OCI-LY3 (cell line): ENCODE data around the gene ZSCAN9.

Experiments used
- H2AFZ ChIP-seq: fragments of 200-600, 300-600 bp; shearing (Covaris generic); 2 replicates; pipeline ENCODE4 v1.6.0; 2014; ENCODE audit warnings: antibody characterized with exemption, low read depth, low read length
- H3K27ac ChIP-seq: fragments of 200-600, 300-600 bp; sonication (generic); 2 replicates; pipeline ENCODE4 v1.5.1; 2014; ENCODE audit warnings: mild to moderate bottlenecking, low read length, moderate library complexity, mixed read lengths
- H3K27me3 ChIP-seq: fragments of 200-600, 300-600 bp; sonication (generic); 2 replicates; pipeline ENCODE4 v1.6.1; 2014; ENCODE audit warnings: low read depth, low read length, mixed read lengths
- H3K36me3 ChIP-seq: fragments of 200-600, 300-600 bp; sonication (generic); replicated peaks from 2 replicates; pipeline ENCODE3; 2014; ENCODE audit warnings: low read depth, low read length, mixed read lengths
- H3K4me1 ChIP-seq: fragments of 300-600, 200-600 bp; sonication (generic); 2 replicates; pipeline ENCODE4 v1.6.1; 2014; ENCODE audit warnings: low read length, mixed read lengths
- H3K4me2 ChIP-seq: fragments of 200-600, 300-600 bp; sonication (generic); 2 replicates; pipeline ENCODE4 v1.6.1; 2014; ENCODE audit warnings: low read length, mixed read lengths
- H3K4me3 ChIP-seq: fragments of 300-600, 200-600 bp; sonication (generic); 2 replicates; pipeline ENCODE4 v1.5.1; 2014; ENCODE audit warnings: antibody characterized with exemption, mild to moderate bottlenecking, low read length, moderate library complexity
- H3K79me2 ChIP-seq: fragments of 300-600, 200-600 bp; shearing (Covaris generic); 2 replicates; pipeline ENCODE4 v1.6.1; 2014; ENCODE audit warnings: mild to moderate bottlenecking, low read length, mixed read lengths
- H3K9ac ChIP-seq: fragments of 300-600, 200-600 bp; shearing (Covaris generic); 2 replicates; pipeline ENCODE4 v1.6.0; 2014; ENCODE audit warnings: mild to moderate bottlenecking, low read length, moderate library complexity
- H3K9me3 ChIP-seq: fragments of 200-600, 300-600 bp; shearing (Covaris generic); 2 replicates; pipeline ENCODE4 v1.6.1; 2014; ENCODE audit warnings: low read length, mixed read lengths; ENCODE audit not compliant: insufficient read depth
- H4K20me1 ChIP-seq: fragments of 200-600, 300-600 bp; sonication (generic); 2 replicates; pipeline ENCODE4 v1.6.1; 2016; ENCODE audit warnings: low read length, mixed read lengths; ENCODE audit not compliant: insufficient read depth
- EZH2phosphoT487 ChIP-seq: fragments of 200-600 bp; shearing (Covaris generic); IDR thresholded peaks from 2 replicates; pipeline ENCODE4 v1.6.1; 2018; ENCODE audit warnings: antibody characterized with exemption, mixed run types, low read depth
- TF ChIP-seq, protein P1 (sequence below): fragments of 200-600, 300-600 bp; sonication (generic); IDR thresholded peaks from 2 replicates; pipeline ENCODE4 v1.5.1; 2014; ENCODE audit warnings: antibody characterized with exemption, low read length, low read depth

The ZSCAN9 gene

GRCh38 chr6:28264834-28265401 lies 39.8 kb downstream of the ZSCAN9 start:
- H3K79me2 ChIP-seq = peaks cover 12% of the 10 kb centered on the region
- no peak overlapping the region for H3K27ac ChIP-seq
- H3K9me3 ChIP-seq = no peaks in the 10 kb centered on the region
- H3K4me2 ChIP-seq = no peak overlapping the region
- H3K27me3 ChIP-seq = no peaks in the 10 kb centered on the region
- no peaks in the 10 kb centered on the region for H4K20me1 ChIP-seq
- no peak overlapping the region for H3K9ac ChIP-seq
- no peak overlapping the region for H3K4me3 ChIP-seq
- no peak overlapping the region for H2AFZ ChIP-seq
- H3K4me1 ChIP-seq = peaks cover 10% of the 10 kb centered on the region
- H3K36me3 ChIP-seq = no peaks in the 10 kb centered on the region
- TF ChIP-seq, protein P1, sequence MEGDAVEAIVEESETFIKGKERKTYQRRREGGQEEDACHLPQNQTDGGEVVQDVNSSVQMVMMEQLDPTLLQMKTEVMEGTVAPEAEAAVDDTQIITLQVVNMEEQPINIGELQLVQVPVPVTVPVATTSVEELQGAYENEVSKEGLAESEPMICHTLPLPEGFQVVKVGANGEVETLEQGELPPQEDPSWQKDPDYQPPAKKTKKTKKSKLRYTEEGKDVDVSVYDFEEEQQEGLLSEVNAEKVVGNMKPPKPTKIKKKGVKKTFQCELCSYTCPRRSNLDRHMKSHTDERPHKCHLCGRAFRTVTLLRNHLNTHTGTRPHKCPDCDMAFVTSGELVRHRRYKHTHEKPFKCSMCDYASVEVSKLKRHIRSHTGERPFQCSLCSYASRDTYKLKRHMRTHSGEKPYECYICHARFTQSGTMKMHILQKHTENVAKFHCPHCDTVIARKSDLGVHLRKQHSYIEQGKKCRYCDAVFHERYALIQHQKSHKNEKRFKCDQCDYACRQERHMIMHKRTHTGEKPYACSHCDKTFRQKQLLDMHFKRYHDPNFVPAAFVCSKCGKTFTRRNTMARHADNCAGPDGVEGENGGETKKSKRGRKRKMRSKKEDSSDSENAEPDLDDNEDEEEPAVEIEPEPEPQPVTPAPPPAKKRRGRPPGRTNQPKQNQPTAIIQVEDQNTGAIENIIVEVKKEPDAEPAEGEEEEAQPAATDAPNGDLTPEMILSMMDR = no peak
- TF ChIP-seq EZH2phosphoT487 = no peak

DNA sequence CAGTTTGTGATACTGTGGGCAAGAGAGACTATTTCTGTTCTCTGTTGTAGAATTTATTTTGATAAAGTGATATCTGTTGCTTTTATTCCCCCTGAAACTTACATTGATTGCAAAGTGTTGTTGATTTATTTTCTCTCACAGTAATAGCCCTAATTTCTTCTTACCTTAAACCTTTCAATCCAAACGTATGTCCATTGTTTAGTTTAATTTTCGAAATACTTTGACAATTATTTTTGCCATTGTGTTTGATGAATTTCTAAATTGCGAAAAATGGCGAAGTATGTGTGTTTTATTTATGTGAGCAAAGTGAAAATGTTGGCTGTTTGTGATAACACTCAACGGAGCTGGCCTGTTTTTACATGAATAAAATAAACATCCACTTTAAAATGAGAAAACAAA lies 41.5 kb downstream of the ZSCAN9 start:
- no peaks in the 10 kb centered on the region for H3K27me3 ChIP-seq
- TF ChIP-seq EZH2phosphoT487 = no peak
- TF ChIP-seq, protein P1 = no peak
- H3K79me2 ChIP-seq = peaks cover 12% of the 10 kb centered on the region
- no peaks in the 10 kb centered on the region for H4K20me1 ChIP-seq
- peak overlapping the region; percentile 86 for H3K4me2 ChIP-seq
- peak overlapping the region; percentile 92 for H2AFZ ChIP-seq
- peak overlapping the region; percentile 93 for H3K4me3 ChIP-seq
- peak overlapping the region; percentile 63 for H3K27ac ChIP-seq
- peak overlapping the region; percentile 85 for H3K9ac ChIP-seq
- H3K9me3 ChIP-seq = no peaks in the 10 kb centered on the region
- peaks cover 10% of the 10 kb centered on the region for H3K4me1 ChIP-seq
- no peaks in the 10 kb centered on the region for H3K36me3 ChIP-seq

- Histone ChIP-seq H3K36me3 (no peaks in the 10 kb centered on the region), H3K4me1 (peaks cover 10% of the 10 kb centered on the region), H3K9me3 (no peaks in the 10 kb centered on the region), H3K27ac (peak within 1 kb of the TSS; percentile 63), H3K9ac (peak within 1 kb of the TSS; percentile 85), H2AFZ (peak within 1 kb of the TSS; percentile 92), H3K79me2 (peaks cover 12% of the 10 kb centered on the region), H3K4me2 (peak within 1 kb of the TSS; percentile 86), H3K27me3 (no peaks in the 10 kb centered on the region), H4K20me1 (no peaks in the 10 kb centered on the region), H3K4me3 (peak within 1 kb of the TSS; percentile 93)
- TF ChIP-seq, protein P1 = no peak
- no peak for TF ChIP-seq EZH2phosphoT487
These were observed 42.1 kb downstream of the ZSCAN9 start, which contains the start of gene ZSCAN26 for GRCh38 chr6:28266962-28267694. Gene ZSCAN26 (plus strand): TSS chr6:28267143. CDS start chr6:28271920, 4,777 bp downstream.

DNA sequence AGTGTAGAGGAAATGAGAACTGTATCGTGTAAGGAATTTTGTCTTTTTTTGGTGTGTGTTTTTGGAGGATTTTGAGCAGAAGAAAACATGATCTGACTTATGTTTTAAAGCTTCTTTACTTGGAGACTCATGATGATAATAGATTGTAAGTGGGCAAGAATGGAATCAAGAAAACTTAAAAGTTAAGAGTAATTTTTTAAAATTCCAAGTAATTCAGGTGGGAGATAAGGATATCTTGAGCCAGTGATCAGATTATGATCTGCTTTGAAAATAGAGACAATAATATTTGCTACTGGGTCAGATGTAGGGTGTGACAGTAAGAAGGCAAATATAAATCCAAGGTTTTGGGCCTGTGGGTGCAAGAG lies 42.6 kb downstream of the ZSCAN9 start:
- H3K9me3 ChIP-seq = no peaks in the 10 kb centered on the region
- no peaks in the 10 kb centered on the region for H3K27me3 ChIP-seq
- peak overlapping the region; percentile 85 for H3K9ac ChIP-seq
- TF ChIP-seq, protein P1 = no peak
- TF ChIP-seq EZH2phosphoT487 = no peak
- no peaks in the 10 kb centered on the region for H4K20me1 ChIP-seq
- H3K79me2 ChIP-seq = peaks cover 12% of the 10 kb centered on the region
- peak overlapping the region; percentile 86 for H3K4me2 ChIP-seq
- H3K36me3 ChIP-seq = no peaks in the 10 kb centered on the region
- H3K4me1 ChIP-seq = peaks cover 10% of the 10 kb centered on the region
- peak overlapping the region; percentile 92 for H2AFZ ChIP-seq
- H3K27ac ChIP-seq = peak overlapping the region; percentile 63; the same call in 1 of the 2 replicates
- H3K4me3 ChIP-seq = peak overlapping the region; percentile 93
